ENCODE measurements around the gene ROPN1L. TPM values are rescaled to one million over a fixed set of nuclear protein-coding genes. Genes with fewer than 3 reads are reported as not detected.

Gene ROPN1L
- total and polyA plus RNA-seq, 2 of the 4 experiments (the other 2 are of a cell fraction), result 0.34 to 0.36 TPM

DNA sequence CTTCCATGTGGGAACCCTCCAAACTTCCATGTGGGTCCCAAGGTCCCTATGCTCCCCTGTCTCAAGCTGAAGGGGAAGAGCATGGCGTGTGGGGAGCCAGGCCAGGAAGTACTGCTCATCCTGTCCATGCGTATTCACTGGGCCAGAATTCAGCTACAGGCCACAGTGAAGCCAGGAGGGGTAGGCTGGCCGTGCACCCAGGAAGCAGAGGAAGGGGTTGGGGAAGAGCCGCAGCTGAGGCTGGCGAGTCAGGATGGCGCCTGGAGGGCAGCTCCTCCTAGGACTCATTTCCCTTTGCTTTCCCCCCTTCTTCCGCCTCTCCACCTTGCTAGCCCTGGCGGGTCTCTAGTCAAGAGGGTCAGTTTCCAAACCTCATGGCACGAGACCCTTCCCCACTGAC lies 57.4 kb downstream of the ROPN1L start:
- Histone ChIP-seq H2AK5ac (ENCODE audit: low read depth, low read length) (0 out of 2 replicates have a peak overlapping the region, but pooled peaks have one; percentile 9), H4K5ac (ENCODE audit: low read depth, low read length) (no peak overlapping the region), H3K27ac (ENCODE audit: insufficient read depth, low read length) (no peak overlapping the region), H3K56ac (ENCODE audit: extremely low read depth, insufficient read depth, low read length) (no peak overlapping the region), H2AK9ac (replicated peaks; ENCODE audit: low read depth, low read length, poor library complexity) (no peak overlapping the region), H3K36me3 (ENCODE audit: control insufficient read depth, insufficient read depth, low read length) (no peaks in the 10 kb centered on the region), H3K18ac (ENCODE audit: low read depth, low read length) (no peak overlapping the region), H3K9ac (ENCODE audit: low read depth, low read length) (no peak overlapping the region), H3K4me1 (ENCODE audit: control insufficient read depth, insufficient read depth, low read length) (peaks cover 3% of the 10 kb centered on the region; the same call in 1 of the 2 replicates), H3K9me3 (ENCODE audit: control insufficient read depth, insufficient read depth, low read length) (peaks cover 7% of the 10 kb centered on the region; the same call in 1 of the 2 replicates), H2BK5ac (ENCODE audit: low read depth, low read length, poor library complexity, severe bottlenecking) (no peak overlapping the region), H2BK20ac (ENCODE audit: low read depth, low read length) (no peak overlapping the region), H4K8ac (ENCODE audit: low read depth in 2 of 2, low read length in 2 of 2) (no peak overlapping the region), H3K4me2 (ENCODE audit: low read depth, low read length) (no peak overlapping the region), H3K4ac (ENCODE audit: low read depth, low read length) (no peak overlapping the region), H3K4me3 (ENCODE audit: insufficient read depth, low read depth, low read length) (no peak overlapping the region), H3K27me3 (ENCODE audit: control insufficient read depth, insufficient read depth, low read length) (no peaks in the 10 kb centered on the region), H2BK120ac (ENCODE audit: low read depth, low read length) (no peak overlapping the region; the same call in 1 of the 2 replicates), H3K14ac (replicated peaks; ENCODE audit: low read depth, low read length) (no peak overlapping the region; the same call in 1 of the 2 replicates), H3K23ac (ENCODE audit: low read depth, low read length) (no peak overlapping the region), H3K9me1 (ENCODE audit: insufficient read depth, low read length) (no peaks in the 10 kb centered on the region; the same call in 1 of the 2 replicates), H3K79me1 (ENCODE audit: low read depth in 1 of 2, low read length in 2 of 2) (no peaks in the 10 kb centered on the region), H2AFZ (replicated peaks; ENCODE audit: low read length, poor library complexity) (no peak overlapping the region), H2BK15ac (ENCODE audit: low read depth, low read length) (no peak overlapping the region), H4K91ac (ENCODE audit: insufficient read depth, low read depth, low read length) (no peak overlapping the region), H4K20me1 (ENCODE audit: insufficient read depth, low read length) (no peaks in the 10 kb centered on the region)
- in situ Hi-C loops (cut with MboI; ENCODE audit: low sequenced_read_pairs), result no loop called here
- BruUV-seq (replicated peaks), result no TSS peak
- ChIA-PET CTCF (no interaction called here), POLR2A (ENCODE audit: unreplicated experiment) (interaction anchor here (0.6 kb wide), 1 partner anchor 44 kb away, joined by 3 read pairs; no protein-coding TSS in a partner anchor)
- dilution Hi-C loops (cut with HindIII; ENCODE audit: low sequenced_read_pairs, unreplicated experiment), result no loop called here
- no peak for DNase-seq
- intact Hi-C loops (cut with micrococcal nuclease), result no loop called here
- 92% methylated on average over 2 of the region's 9 CpGs; no CpG with 5 or more reads in 1 of the 2 experiments for WGBS, 2 experiments (ENCODE audit: extremely low coverage in 2 of 2, insufficient read length in 1 of 2)
- ATAC-seq (ENCODE audit: low read depth), result no peak
- TF ChIP-seq MAFK (IDR thresholded peaks at IDR 0.05; ENCODE audit: low read depth, low read length), result no peak
- TF ChIP-seq POLR2A (IDR thresholded peaks at IDR 0.05; ENCODE audit: low read depth, low read length), result no peak
- TF ChIP-seq FOS (IDR thresholded peaks at IDR 0.05; ENCODE audit: low read depth, low read length), result no peak
- no peak for TF ChIP-seq MXI1 (IDR thresholded peaks at IDR 0.05; ENCODE audit: borderline replicate concordance, low read depth, low read length)
- TF ChIP-seq MAZ (IDR thresholded peaks at IDR 0.05; ENCODE audit: borderline replicate concordance, low read depth, low read length), result no peak
- TF ChIP-seq USF2 (IDR thresholded peaks at IDR 0.05; ENCODE audit: low read depth, low read length), result no peak
- no peak for TF ChIP-seq CHD1 (IDR thresholded peaks at IDR 0.05; ENCODE audit: low read depth, low read length)
- no peak for TF ChIP-seq RAD21 (IDR thresholded peaks at IDR 0.05; ENCODE audit: low read length)
- no peak for TF ChIP-seq ELK1 (IDR thresholded peaks at IDR 0.05; ENCODE audit: borderline replicate concordance, low read depth, low read length)
- no peak for TF ChIP-seq SMC3 (IDR thresholded peaks at IDR 0.05; ENCODE audit: low read depth, low read length)
